Daoy (cell line): ENCODE data around the gene PRKCB. TPM values are rescaled to one million over a fixed set of nuclear protein-coding genes. Genes with fewer than 3 reads are reported as not detected.
"Not testable (repeated sequence)": the region's sequence is repeated elsewhere in the genome, so short reads cannot be mapped to it uniquely, and the experiment has no call there.

ENCODE experiments used
- DNase-seq: peaks from one replicate; pipeline ENCODE4 v3.0.0-alpha.2; 2015; ENCODE audit warnings: low read depth
- total RNA-seq: library from RNA; depleted of rRNA; stranded (reverse); fragments of >200 nt; shearing (Covaris generic); gene quantifications from 2 replicates; pipeline ENCODE4 v1.2.3, GENCODE V29; 2014

Gene PRKCB
- total RNA-seq, 1 experiment from 2014 or later: 2.2 TPM

- DNase-seq: no peak
Observed at GRCh38 chr16:23902034-23902747, 66.4 kb downstream of the PRKCB start.

- peak; percentile 35 for DNase-seq
Observed at GRCh38 chr16:23902748-23903414, 67.1 kb downstream of the PRKCB start.

- DNase-seq: peak; percentile 76
Observed at GRCh38 chr16:23905027-23905426, 69.2 kb downstream of the PRKCB start.

GRCh38 chr16:23907457-23907902 is 71.7 kb downstream of the PRKCB start:
- no peak for DNase-seq

GRCh38 chr16:23907903-23908302 is 72.1 kb downstream of the PRKCB start:
- DNase-seq: no peak

GRCh38 chr16:23908790-23909189 is 73.0 kb downstream of the PRKCB start:
- DNase-seq: no peak

GRCh38 chr16:23909792-23910418 is 74.1 kb downstream of the PRKCB start:
- DNase-seq: no peak

GRCh38 chr16:23914946-23915530 is 79.3 kb downstream of the PRKCB start:
- DNase-seq: no peak

- not testable (repeated sequence) for DNase-seq
Observed at GRCh38 chr16:23916552-23916951, 80.8 kb downstream of the PRKCB start.

- no peak for DNase-seq
Observed at GRCh38 chr16:23917621-23918020, 81.8 kb downstream of the PRKCB start.

GRCh38 chr16:23920446-23920845 is 84.7 kb downstream of the PRKCB start:
- no peak for DNase-seq

GRCh38 chr16:23920899-23921298 is 85.1 kb downstream of the PRKCB start:
- no peak for DNase-seq

GRCh38 chr16:23922406-23922805 is 86.6 kb downstream of the PRKCB start:
- DNase-seq: no peak

- DNase-seq: no peak
Observed at GRCh38 chr16:23924128-23924527, 88.3 kb downstream of the PRKCB start.

- no peak for DNase-seq
Observed at GRCh38 chr16:23927796-23928195, 92.0 kb downstream of the PRKCB start.

- no peak for DNase-seq
Observed at GRCh38 chr16:23929237-23929636, 93.5 kb downstream of the PRKCB start.

- no peak for DNase-seq
Observed at GRCh38 chr16:23929856-23930255, 94.1 kb downstream of the PRKCB start.

GRCh38 chr16:23930791-23931190 is 95.0 kb downstream of the PRKCB start:
- DNase-seq: no peak

- DNase-seq: no peak
Observed at GRCh38 chr16:23931199-23931598, 95.4 kb downstream of the PRKCB start.

- not testable (repeated sequence) for DNase-seq
Observed at GRCh38 chr16:23933650-23934049, 97.9 kb downstream of the PRKCB start.

- no peak for DNase-seq
Observed at GRCh38 chr16:23934610-23935236, 98.9 kb downstream of the PRKCB start.

- DNase-seq: no peak
Observed at GRCh38 chr16:23940111-23940510, 104.3 kb downstream of the PRKCB start.
